ENCODE data around the gene JAK2.
A peak's percentile ranks its signal among the peaks of the same experiment; 100 is the strongest.
"Not testable (repeated sequence)": the region's sequence is repeated elsewhere in the genome, so short reads cannot be mapped to it uniquely, and the experiment has no call there.

Gene JAK2

GRCh38 chr9:5041390-5042115 lies 56.5 kb downstream of the JAK2 start:
- no peak for DNase-seq (ENCODE audit: low read depth)

DNA sequence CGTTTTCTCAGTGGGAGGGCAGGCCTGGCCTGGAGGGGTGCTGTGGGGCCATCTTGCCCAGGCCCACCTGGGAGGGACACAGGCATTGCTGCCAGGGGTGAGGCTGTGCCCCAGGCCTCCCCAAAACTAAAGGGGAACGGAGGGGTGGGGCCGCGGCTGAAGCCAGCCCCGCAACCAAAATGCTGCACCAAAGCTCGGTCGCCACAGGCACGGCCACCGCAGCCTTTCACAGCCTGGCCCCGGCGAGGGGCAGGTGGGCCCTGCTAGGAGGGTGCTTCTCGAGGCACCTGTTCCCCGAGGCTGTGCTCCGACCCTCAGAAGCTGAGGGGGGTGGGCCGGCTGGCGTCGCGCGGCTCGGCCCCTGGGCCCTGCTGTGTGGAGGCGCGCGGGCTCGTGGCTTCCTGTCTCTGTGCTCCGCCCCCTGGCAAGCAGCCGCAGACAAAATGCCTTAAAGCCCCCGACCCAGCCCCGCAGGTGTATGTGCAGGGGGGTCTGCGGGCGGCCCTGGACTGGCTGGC lies 57.6 kb downstream of the JAK2 start:
- no peak for DNase-seq (ENCODE audit: low read depth)

DNA sequence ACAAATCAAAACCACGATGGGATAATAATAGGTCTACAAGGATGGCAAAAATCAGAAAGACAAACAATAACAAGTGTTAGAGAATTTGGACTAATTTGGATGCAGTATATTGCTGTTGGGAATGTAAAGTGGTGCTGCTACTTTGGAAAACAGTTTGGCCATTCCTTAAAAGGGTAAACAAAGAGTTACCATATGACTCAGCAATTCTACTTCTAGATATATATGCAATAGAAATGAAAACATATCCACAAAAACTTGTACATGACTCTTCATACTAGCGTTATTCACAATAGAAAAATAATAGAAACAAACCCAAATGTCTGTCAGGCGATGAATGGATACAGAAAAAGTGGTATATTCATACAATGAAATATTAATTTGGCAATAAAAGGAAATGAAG lies 58.3 kb downstream of the JAK2 start:
- no peak for DNase-seq (ENCODE audit: low read depth)

DNA sequence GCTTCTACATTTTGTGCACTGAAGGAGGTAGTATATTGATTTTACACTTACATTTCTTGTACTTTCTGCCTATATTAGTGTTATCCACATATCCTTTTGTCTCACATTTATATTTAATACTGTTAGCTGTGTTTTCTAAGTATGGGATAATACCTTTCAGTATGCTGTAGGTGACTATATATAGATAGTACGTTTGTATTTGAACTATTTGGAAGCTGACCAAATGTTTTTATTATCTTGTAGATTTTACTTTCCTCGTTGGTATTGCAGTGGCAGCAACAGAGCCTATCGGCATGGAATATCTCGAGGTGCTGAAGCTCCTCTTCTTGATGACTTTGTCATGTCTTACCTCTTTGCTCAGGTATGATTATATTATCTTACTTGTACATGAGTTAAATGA lies 59.1 kb downstream of the JAK2 start:
- no peak for DNase-seq (ENCODE audit: low read depth)

- peak; percentile 11 for DNase-seq (ENCODE audit: low read depth)
Observed at GRCh38 chr9:5052838-5053237, 67.8 kb downstream of the JAK2 start.

DNA sequence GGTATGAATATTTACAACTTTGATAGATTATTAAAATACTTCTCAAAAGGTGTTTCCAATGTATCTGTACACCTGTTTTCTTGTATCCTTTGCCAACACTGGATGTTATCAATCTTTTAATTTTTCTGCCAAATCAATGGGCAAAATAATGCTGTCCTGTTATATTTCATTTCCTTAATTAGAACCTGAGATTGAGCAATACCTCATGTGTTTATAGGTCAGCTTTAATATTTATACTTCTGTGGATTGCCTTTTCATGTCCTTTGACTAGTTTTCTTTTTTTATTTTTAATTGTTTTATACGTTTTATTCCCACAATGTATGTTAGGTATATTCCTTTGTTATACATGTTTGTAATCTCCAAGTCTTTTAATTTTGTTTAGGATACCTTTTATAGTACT lies 77.6 kb downstream of the JAK2 start:
- no peak for DNase-seq (ENCODE audit: low read depth)

DNA sequence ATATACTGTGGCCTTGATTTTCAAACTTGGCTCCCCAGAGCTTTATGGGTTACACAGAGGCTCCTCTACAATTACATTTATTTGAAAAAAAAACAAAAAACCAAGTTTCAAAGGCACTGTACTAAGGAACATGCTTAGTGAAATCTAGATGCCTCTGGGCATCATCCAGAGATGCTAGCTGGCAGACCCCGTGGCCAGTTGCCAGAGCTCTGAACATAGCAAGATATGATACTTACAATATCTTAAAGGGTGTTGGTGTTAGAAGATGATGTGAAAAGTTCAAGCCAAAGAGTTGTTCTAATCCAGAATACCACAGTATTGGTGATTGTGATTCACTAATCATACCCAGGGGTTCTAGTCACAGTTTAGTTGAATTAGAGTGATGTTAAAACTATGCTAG lies 87.8 kb downstream of the JAK2 start:
- DNase-seq (ENCODE audit: low read depth): no peak

DNA sequence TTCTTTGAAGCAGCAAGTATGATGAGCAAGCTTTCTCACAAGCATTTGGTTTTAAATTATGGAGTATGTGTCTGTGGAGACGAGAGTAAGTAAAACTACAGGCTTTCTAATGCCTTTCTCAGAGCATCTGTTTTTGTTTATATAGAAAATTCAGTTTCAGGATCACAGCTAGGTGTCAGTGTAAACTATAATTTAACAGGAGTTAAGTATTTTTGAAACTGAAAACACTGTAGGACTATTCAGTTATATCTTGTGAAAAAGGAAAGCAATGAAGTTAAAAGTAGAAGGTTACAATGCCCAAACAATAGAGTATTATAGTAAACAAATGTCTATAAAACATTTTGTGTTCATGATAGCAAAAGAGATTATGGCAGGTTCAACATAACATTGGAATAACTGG lies 88.6 kb downstream of the JAK2 start:
- no peak for DNase-seq (ENCODE audit: low read depth)

GRCh38 chr9:5085993-5086392 lies 100.9 kb downstream of the JAK2 start:
- DNase-seq (ENCODE audit: low read depth): no peak

DNA sequence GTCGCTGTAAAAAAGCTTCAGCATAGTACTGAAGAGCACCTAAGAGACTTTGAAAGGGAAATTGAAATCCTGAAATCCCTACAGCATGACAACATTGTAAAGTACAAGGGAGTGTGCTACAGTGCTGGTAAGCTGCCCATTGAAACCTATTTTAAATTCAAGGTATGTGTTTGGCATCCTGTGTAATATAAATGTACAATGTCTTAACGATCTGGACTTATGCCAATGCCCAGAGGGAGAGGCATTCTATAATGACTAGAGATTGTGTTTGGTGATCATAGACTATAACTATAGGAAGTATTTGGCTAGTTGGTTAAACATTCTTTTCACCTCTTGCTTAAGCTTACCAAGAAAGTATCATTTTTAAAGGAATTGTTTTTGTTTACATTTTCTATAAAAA lies 104.7 kb downstream of the JAK2 start:
- no peak for DNase-seq (ENCODE audit: low read depth)

GRCh38 chr9:5095795-5096194 lies 110.7 kb downstream of the JAK2 start:
- DNase-seq (ENCODE audit: low read depth): no peak

GRCh38 chr9:5099466-5099865 lies 114.4 kb downstream of the JAK2 start:
- no peak for DNase-seq (ENCODE audit: low read depth)

DNA sequence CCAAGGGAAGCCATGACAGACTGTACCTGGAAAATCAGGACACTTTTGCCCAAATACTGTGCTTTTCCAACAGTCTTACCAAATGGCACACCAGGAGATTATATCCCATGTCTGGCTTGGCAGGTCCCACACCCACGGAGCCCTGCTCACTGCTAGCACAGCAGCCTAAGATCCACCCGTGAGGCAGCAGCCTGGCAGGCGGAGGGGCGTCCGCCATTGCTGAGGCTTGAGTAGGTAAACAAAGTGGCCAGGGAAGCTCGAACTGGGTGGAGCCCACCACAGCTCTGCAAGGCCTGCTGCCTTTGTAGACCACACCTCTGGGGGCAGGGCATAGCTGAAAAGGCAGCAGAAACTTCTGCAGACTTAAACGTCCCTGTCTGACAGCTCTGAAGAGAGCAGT lies 116.1 kb downstream of the JAK2 start:
- not testable (repeated sequence) for DNase-seq (ENCODE audit: low read depth)

DNA sequence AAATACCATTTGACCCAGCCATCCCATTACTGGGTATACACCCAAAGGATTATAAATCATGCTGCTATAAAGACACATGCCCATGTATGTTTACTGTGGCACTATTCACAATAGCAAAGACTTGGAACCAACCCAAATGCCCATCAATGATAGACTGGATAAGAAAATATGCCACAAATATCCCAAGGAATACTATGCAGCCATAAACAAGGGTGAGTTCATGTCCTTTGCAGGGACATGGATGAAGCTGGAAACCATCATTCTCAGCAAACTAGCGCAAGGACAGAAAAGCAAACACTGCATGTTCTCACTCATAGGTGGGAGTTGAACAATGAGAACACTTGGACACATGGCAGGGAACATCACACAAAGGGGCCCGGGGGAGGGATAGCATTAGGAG lies 121.4 kb downstream of the JAK2 start:
- DNase-seq (ENCODE audit: low read depth): not testable (repeated sequence)

DNA sequence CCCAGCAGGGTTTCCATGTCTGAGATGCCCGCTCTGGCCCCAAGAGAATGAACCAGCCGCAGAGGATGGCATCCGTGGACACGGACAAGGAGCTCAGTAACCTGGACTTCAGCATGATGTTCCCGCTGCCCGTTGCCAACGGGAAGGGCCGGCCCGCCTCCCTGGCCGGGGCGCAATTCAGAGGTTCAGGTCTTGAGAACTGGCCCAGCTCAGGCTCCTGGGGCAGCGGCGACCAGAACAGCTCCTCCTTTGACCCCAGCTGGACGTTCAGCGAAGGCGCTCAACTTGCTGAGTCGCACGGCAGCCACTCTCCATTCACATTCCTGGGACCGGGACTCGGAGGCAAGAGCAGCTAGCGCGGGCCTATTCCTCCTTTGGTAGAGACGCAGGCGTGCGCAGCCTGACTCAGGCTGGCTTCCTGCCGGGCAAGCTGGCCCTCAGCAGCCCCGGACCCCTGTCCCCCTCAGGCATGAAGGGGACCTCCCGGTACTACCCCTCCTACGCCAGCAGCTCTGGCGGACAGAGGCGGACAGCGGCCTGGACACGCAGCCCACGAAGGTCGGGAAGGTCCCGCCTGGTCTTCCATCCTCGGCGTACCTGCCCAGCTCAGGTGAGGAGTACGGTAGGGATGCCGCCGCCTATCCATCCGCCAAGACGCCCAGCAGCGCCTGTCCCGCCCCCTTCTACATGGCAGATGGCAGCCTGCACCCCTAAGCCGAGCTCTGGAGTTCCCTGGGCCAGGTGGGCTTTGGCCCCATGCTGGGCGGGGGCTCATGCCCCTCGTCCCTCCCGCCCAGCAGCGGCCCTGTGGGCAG lies 126.0 kb downstream of the JAK2 start:
- DNase-seq (ENCODE audit: low read depth): no peak

GRCh38 chr9:5111696-5112095 lies 126.6 kb downstream of the JAK2 start:
- no peak for DNase-seq (ENCODE audit: low read depth)

GRCh38 chr9:5112109-5112592 lies 127.1 kb downstream of the JAK2 start:
- DNase-seq (ENCODE audit: low read depth): no peak

- DNase-seq (ENCODE audit: low read depth): no peak
Observed at GRCh38 chr9:5112646-5113045, 127.6 kb downstream of the JAK2 start.

DNA sequence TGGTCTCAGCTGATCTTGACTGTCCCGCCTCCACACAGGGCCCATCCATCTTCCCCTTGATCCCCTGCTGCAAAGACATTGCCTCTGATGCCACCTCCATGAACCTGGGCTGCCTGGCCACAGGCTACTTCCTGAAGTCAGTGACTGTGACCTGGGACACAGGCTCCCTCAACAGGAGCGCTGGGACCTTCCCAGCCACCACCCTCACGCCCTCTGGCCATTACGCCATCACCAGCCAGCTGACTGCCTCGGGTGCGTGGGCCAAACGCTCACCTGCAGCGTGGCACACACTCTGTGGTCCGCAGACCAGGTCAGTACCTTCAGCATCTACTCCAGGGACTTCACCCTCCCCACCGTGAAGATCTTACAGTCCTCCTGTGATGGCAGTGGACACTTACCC lies 128.5 kb downstream of the JAK2 start:
- no peak for DNase-seq (ENCODE audit: low read depth)

GRCh38 chr9:5113994-5114748 lies 129.1 kb downstream of the JAK2 start:
- DNase-seq (ENCODE audit: low read depth): no peak

DNA sequence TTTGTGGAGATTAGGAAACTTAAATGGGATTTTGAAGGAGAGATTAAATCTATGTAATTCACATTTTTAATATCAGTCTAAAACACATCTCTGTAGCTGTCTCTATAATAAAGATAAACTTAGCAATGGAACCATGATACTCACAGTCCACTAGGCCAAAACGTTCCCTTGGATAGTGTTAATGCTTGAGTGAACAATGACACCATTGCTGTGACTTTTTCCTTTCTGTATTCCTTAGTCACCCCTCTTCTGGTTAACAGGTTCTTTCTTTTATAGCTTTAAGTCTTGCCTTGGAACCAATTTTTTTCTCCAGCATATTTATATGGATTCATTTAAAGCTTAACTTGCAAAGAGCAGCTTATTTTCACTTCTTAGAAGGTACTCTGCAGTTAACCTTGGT lies 137.0 kb downstream of the JAK2 start:
- DNase-seq (ENCODE audit: low read depth): no peak

- no peak for DNase-seq (ENCODE audit: low read depth)
Observed at GRCh38 chr9:5122516-5122915, 137.4 kb downstream of the JAK2 start.

DNA sequence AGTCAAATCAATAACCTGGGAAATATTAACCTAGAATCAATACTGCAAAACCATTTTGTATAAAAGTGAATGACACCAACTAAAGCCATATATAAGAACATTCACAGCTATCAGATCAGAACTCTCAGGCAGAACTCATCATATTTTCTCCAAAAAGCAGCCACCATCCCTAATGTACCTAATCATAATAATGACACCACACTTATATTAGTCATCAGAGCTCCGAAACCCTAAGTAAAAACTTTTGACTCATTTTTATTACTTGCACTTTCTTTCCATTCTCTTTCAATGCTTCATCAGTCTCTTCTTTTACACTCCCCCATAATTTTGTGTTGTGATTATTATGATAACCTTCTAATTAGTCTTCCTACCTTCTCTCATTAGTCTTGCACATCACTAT lies 155.1 kb downstream of the JAK2 start:
- DNase-seq (ENCODE audit: low read depth): no peak

All from HS-5 (cell line).